NOMO-1 (cell line): ENCODE data around the gene ZBED1.
"Not testable (repeated sequence)": the region's sequence is repeated elsewhere in the genome, so short reads cannot be mapped to it uniquely, and the experiment has no call there.

Source experiments
- DNase-seq, 2 experiments: peaks; one replicate each; lab custom pipeline; 2025; ENCODE audit not compliant: unreplicated experiment in 2 of 2; lab: John Stamatoyannopoulos, UW

The ZBED1 gene

DNA sequence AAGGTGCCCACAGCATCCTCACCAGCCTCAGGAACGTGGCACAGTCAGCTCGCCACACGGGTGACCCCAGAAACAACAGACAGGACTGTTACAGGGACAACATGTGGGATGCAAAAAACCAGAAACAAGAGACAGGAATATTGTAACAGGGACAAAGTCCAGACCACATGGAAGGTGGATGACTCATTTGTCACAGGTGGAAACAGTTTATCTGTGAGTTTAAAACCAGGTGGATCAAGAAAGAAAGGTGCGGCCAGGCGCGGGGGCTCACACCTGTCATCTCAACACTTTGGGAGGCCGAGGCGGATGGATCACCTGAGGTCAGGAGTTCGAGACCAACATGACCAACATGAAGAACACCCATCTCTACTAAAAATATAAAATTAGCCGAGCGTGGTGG, 23.5 kb downstream of the ZBED1 start:
- DNase-seq, result not testable (repeated sequence)

DNA sequence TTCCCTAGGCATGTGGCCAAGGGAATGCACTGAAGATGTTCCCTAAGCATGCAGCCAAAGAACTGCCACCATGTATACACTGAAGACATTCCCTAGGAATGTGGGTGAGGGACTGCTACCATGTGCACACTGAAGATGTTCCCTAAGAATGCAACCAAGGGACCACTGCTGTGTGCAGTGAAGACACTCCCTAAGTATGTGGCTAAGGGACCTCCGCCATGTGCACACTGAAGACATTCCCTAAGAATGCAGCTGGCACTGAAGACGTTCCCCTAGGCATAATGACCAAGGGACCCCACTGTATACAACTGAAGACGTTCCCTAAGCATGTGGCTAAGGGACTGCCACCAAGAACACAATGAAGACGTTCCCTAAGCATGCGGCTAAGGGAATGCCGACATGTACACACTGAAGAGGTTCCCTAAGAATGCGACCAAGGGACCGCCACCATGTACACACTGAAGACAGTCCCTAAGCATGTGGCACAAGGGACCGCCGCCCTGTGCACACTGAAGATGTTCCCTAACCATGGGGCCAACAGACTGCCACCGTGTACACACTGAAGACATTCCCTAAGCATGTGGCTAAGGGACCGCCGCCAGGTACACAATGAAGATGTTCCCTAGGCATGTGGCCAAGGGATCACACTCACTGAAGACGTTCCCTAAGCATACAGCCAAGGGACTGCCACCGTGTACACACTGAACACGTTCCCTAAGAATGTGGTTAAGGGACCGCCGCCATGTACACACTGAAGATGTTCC, 25.6 kb downstream of the ZBED1 start:
- no peak for DNase-seq

- DNase-seq, result no peak
These were observed 26.4 kb downstream of the ZBED1 start for GRCh38 chrX:2474280-2474962.

- not testable (repeated sequence) for DNase-seq
These were observed 27.7 kb downstream of the ZBED1 start for GRCh38 chrX:2473064-2473463.

DNA sequence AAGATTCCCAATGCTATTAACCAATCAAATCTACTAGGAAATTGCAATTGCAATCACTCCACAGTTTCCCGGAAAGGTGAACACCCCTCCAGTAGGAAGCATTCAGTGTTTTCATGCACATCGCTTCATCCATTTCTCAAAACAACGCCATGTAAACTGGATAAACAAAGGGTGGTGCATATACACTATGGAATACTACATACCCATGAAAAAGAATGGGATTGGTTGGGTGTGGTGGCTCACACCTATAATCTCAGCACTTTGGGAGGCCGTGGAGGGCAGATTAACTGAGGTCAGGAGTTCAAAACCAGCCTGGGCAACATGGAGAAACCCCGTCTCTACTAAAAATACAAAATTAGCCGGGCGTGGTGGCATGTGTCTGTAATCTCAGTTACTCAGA, 29.1 kb downstream of the ZBED1 start:
- DNase-seq, result no peak

DNA sequence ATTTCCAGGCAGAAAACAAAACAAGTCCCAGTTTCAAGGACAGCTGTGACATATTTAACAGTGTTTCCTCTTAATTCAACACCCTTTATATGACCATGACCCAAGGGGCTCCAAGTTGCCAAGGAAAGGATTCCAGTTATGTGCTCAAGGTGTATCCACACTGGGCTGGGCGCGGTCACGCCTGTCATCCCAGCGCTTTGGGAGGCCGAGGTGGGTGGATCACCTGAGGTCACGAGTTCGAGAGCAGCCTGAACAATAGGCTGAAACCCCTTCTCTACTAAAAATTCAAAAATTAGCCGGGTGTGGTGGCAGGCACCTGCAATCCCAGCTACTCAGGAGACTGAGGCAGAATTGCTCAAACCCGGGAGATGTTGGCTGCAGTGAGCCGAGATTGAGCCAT, 29.6 kb downstream of the ZBED1 start:
- DNase-seq, result not testable (repeated sequence)

- not testable (repeated sequence) for DNase-seq
These were observed 30.9 kb downstream of the ZBED1 start for GRCh38 chrX:2469852-2470251.

DNA sequence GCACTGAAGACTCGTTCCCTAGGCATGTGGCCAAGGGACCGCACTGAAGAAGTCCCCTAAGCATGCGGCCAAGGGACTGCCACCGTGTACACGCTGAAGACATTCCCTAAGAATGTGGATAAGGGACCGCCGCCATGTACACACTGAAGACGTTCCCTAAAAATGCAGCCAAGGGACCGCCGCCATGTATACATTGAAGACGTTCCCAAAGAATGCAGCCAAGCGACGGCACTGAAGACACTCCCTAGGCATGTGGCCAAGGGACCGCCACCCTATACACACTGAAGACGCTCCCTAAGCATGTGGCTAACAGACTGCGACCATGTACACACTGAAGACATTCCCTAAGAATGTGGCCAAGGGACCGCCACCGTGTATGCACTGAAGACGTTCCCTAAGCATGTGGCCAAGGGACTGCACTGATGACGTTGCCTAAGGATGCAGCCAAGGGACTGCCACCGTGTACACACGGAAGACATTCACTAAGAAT, 31.5 kb downstream of the ZBED1 start:
- DNase-seq, result no peak

GRCh38 chrX:2468261-2469195, 32.2 kb downstream of the ZBED1 start:
- DNase-seq, result no peak

- no peak for DNase-seq
These were observed 33.7 kb downstream of the ZBED1 start for GRCh38 chrX:2466876-2467656.

- no peak for DNase-seq
These were observed 36.1 kb downstream of the ZBED1 start for GRCh38 chrX:2464677-2465166.

- no peak for DNase-seq
These were observed 36.7 kb downstream of the ZBED1 start for GRCh38 chrX:2463973-2464676.

- DNase-seq, result not testable (repeated sequence)
These were observed 37.3 kb downstream of the ZBED1 start for GRCh38 chrX:2463481-2463880.

DNA sequence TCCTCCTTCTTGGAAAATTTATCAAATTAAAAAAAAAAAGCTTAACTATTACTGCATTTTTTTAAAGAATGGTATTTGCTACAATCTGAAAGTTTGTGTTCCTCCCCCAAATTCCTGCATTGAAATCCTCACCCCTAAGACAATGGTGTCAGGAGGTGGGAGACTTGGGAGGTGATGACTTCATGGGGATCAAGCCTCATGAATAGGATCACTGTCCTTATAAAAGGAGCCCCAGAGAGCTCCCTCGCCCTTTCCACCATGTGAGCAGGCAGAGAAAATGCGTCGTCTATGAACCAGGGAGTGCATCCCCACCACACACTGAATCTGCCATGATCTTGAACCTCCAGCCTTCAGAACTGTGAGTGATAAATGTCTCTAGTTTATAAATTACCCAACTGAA, 38.0 kb downstream of the ZBED1 start:
- no peak for DNase-seq

DNA sequence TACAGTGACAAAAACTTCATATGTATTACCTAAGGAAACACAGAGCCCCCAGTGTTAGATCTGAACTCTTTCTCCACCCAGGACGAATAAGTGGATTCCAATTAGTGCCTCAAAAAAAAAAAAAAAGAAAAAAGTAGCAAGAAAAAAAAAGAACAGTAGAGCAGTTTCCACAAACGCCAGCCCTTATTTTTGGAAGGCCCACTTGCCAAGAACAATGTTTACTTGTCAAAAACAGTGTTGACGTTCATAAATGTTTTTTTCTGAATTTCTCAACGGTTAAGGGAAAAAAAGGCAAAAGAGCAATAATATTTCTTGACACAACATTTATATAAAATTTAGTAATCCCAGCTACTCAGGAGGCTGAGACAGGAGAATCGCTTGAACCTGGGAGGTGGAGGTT, 38.7 kb downstream of the ZBED1 start:
- no peak for DNase-seq

- no peak for DNase-seq
These were observed 39.1 kb downstream of the ZBED1 start for GRCh38 chrX:2461711-2462016.

DNA sequence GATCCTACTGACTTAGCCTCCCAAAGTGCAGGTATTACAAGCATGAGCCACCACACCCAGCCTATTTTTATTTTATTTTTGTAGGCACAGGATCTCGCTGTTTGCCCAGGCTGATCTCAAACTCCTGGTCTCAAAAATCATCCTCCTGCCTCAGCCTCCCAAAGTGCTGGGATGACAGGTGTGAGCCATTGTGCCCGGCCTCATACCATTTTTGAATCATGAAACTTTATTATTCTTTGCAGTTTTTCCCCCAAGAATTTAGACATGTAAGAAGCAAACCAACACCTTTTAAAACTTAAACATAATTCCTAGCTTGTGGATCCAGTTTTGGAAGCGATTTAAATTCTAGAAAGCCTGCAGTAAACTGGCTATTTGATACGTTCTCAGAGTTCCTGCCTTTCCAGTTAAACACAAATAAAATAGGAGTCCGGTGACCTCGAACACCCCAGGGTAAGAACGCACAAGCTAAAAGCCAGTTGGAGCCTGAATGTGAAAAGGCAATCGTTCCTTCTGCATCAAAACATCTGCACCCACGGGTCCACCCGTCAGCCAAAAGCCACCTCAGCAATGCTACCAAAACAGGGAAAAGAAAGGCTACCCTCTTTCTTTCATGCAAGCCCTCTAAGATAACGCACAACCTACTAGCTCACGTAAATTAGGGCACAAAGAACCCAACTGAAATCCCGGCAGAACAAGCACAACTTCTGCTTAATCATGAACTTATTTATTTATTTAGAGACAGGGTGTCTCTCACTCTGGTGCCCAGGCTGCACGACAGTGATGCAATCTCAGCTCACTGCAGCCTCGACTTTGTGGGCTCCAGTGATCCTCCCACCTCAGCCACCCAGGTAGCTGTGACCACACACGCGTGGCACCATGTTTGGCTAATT, 39.7 kb downstream of the ZBED1 start:
- DNase-seq, result not testable (repeated sequence)

DNA sequence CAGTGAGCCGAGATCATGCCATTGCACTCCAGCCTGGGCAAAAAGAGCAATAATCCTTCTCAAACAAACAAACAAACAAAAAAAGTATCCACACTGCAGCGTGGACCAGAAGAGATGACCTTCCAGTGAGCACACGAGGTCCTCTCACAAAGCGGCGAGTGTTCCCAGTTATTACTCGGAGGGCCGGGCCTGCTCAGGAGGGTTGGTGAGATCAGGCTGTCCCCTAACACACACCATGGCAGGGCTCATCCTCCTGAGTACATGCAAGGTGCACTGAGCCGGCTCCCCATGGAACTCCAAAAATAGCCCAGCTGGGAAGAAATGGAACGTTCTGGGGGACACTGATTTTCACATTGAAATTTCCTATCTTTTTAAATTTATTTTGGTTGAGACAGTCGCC, 40.7 kb downstream of the ZBED1 start:
- DNase-seq, result not testable (repeated sequence)

GRCh38 chrX:2458309-2458708, 42.5 kb downstream of the ZBED1 start:
- no peak for DNase-seq
